C4-2B (cell line): ENCODE data around the gene ATP2B2.

Experiments used
- ZFX ChIP-seq: fragments of 450-650 bp; IDR thresholded peaks from 2 replicates; pipeline ENCODE4 v1.6.1; 2017
- TF ChIP-seq, protein P1 (sequence below): fragments of 450-650 bp; conservative IDR thresholded peaks from 2 replicates; pipeline ENCODE4 v1.5.1; 2017; ENCODE audit warnings: mild to moderate bottlenecking

DNA sequence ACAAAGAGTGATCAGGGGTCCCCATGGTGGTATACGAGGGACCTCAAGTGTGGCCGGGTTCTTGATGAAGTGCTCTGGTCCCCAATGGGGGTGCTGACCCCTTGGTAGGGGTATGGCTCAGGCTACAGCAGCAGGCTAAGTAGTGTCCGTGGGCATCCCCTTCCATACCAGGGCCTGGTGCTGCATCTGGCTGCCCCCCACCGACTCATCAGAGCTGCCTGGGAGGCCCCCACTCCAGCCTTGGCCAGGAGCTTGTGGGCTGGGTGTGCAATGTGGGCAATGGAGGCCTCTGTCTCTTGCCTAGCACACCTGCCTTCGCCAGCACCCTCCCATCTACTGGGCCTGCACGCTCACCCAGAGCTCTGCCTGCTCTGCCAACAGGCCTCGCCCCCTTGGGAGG, 125.4 kb downstream of the ATP2B2 start:
- TF ChIP-seq, protein P1, sequence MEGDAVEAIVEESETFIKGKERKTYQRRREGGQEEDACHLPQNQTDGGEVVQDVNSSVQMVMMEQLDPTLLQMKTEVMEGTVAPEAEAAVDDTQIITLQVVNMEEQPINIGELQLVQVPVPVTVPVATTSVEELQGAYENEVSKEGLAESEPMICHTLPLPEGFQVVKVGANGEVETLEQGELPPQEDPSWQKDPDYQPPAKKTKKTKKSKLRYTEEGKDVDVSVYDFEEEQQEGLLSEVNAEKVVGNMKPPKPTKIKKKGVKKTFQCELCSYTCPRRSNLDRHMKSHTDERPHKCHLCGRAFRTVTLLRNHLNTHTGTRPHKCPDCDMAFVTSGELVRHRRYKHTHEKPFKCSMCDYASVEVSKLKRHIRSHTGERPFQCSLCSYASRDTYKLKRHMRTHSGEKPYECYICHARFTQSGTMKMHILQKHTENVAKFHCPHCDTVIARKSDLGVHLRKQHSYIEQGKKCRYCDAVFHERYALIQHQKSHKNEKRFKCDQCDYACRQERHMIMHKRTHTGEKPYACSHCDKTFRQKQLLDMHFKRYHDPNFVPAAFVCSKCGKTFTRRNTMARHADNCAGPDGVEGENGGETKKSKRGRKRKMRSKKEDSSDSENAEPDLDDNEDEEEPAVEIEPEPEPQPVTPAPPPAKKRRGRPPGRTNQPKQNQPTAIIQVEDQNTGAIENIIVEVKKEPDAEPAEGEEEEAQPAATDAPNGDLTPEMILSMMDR, result no peak
- TF ChIP-seq ZFX, result no peak
